HL-60 (cell line): ENCODE measurements around the gene LINGO3.

Experiments
- DNase-seq, 2 experiments: peaks; one replicate each; pipeline ENCODE4 v3.0.0-alpha.2; 2010 to 2020; ENCODE audit warnings: low read depth in 1 of 2, low spot score in 1 of 2
- H3K27ac ChIP-seq: fragments of 250-450 bp; sonication (Bioruptor Pico); replicated peaks from 2 replicates; pipeline ENCODE4 v1.5.1; 2020; ENCODE audit warnings: mild to moderate bottlenecking, moderate library complexity
- H3K27me3 ChIP-seq: fragments of 250-450 bp; sonication (Bioruptor Pico); 2 replicates; pipeline ENCODE4 v1.5.1; 2021; ENCODE audit warnings: mild to moderate bottlenecking, moderate library complexity; ENCODE audit not compliant: insufficient read depth, poor library complexity, severe bottlenecking
- H3K4me3 ChIP-seq: replicated peaks from 2 replicates; pipeline ENCODE4 v1.5.1; 2011; ENCODE audit warnings: mild to moderate bottlenecking, control low read depth, low read length; ENCODE audit not compliant: insufficient read depth
- GABPA ChIP-seq: IDR thresholded peaks from 2 replicates; pipeline ENCODE4 v1.6.1; 2012; ENCODE audit warnings: low read depth
- POLR2AphosphoS5 ChIP-seq: IDR thresholded peaks from 2 replicates; pipeline ENCODE4 v1.6.1; 2012; ENCODE audit warnings: low read depth
- SPI1 ChIP-seq: IDR thresholded peaks from 2 replicates; pipeline ENCODE4 v1.6.1; 2012; ENCODE audit warnings: low read depth, mild to moderate bottlenecking, borderline replicate concordance
- TF ChIP-seq, protein P1 (sequence below): IDR thresholded peaks from one replicate; pipeline ENCODE4 v1.5.1; 2011; ENCODE audit warnings: low read length, control low read depth, inconsistent platforms; ENCODE audit not compliant: insufficient read depth
- TF ChIP-seq, protein P2 (sequence below): IDR thresholded peaks from 2 replicates; pipeline ENCODE4 v1.6.1; 2012; ENCODE audit warnings: low read depth; ENCODE audit not compliant: insufficient replicate concordance

The LINGO3 gene

DNA sequence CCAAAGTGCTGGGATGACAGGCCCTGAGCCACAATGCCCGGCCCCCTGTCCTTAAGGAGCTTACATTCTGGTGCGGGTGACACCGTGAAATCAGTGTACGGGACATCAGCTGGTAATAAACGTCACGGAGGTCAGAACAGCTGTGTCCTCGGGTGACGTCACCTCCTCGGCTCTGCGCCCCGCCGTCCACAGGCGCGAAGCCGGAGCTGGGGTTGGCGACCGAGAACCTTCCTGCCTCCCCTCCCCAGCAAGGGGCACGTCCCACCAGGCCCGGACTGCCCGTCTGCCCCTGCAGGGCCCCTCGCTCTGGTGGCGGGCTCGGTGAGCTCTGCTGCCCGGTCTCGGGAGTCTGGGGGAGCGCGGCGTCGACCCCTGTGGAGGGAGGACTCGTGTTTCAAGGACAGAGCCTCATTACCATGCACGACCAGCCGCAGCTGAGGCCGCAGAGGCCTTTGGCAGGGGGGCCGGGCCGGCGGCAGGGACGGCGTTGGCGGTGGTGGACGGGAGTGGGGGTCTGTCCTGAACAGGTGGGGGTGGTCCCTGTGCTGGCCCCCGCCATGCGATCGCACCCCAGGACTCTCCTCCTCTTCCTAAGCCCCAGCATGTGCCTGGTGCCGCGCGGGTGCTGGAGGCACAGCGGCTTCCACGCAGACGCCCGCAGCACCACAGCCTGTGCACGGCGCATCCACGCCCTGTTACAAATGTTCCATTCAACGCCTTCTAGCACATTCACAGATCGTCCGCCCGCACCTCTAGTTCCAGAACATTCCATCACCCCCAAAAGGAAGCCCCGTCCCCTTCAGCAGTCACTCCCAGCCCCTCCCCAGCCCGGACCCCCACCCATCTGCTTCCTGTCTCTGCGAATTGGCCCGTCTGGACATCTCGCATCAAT is 5.4 kb downstream of the LINGO3 start:
- H3K4me3 ChIP-seq: no peak overlapping the region
- peaks cover 33% of the 10 kb centered on the region for H3K27me3 ChIP-seq
- TF ChIP-seq POLR2AphosphoS5 (peak; percentile 54; the same call in 1 of the 2 replicates), GABPA (no peak)
- no peak overlapping the region for H3K27ac ChIP-seq
- no peak for DNase-seq

DNA sequence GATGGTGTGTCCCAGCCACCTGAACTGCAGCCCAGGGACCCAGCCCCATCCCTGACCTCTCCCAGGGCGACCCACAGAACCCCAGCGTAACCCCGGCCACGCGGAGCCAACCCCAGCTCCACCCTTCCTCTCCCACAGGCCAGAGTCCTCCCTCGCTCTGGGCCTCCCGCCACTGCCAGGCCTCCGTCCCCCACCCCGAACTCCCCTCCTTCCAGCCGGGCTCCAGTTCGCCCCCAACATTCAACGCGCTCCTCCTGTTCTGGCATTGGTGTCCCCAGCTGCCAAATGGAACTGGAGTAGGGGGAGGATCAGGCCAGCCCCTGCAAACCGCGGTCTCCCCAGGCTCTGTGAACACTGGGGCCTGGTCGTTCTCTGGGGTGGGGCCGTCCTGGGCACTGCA is 7.4 kb downstream of the LINGO3 start:
- no peak overlapping the region for H3K4me3 ChIP-seq
- TF ChIP-seq POLR2AphosphoS5: peak; percentile 71; the same call in 1 of the 2 replicates
- no peak for TF ChIP-seq GABPA
- DNase-seq: no peak
- peaks cover 17% of the 10 kb centered on the region for H3K27me3 ChIP-seq
- no peak overlapping the region for H3K27ac ChIP-seq

DNA sequence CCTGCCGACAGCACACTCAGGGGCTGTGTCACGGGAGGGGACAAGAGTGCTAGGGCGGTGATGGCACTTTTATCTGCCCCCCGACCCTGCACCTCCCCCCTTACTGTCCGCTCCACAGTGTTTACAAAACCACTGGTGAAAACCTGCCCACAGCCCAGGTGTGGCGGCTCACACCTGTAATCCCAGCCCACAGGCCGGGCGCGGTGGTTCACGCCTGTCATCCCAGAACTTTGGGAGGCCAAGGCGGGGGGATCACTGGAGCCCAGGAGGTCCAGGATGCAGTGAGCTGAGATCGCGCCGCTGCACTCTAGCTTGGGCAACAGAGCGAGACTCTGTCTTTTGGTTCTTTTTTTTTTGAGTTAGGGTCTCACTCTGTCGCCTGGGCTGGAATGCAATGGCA is 11.8 kb downstream of the LINGO3 start:
- no peak for DNase-seq
- Histone ChIP-seq H3K27ac (no peak overlapping the region), H3K27me3 (no peaks in the 10 kb centered on the region), H3K4me3 (no peak overlapping the region)
- TF ChIP-seq SPI1 (no peak), GABPA (no peak)
- TF ChIP-seq, protein P1, sequence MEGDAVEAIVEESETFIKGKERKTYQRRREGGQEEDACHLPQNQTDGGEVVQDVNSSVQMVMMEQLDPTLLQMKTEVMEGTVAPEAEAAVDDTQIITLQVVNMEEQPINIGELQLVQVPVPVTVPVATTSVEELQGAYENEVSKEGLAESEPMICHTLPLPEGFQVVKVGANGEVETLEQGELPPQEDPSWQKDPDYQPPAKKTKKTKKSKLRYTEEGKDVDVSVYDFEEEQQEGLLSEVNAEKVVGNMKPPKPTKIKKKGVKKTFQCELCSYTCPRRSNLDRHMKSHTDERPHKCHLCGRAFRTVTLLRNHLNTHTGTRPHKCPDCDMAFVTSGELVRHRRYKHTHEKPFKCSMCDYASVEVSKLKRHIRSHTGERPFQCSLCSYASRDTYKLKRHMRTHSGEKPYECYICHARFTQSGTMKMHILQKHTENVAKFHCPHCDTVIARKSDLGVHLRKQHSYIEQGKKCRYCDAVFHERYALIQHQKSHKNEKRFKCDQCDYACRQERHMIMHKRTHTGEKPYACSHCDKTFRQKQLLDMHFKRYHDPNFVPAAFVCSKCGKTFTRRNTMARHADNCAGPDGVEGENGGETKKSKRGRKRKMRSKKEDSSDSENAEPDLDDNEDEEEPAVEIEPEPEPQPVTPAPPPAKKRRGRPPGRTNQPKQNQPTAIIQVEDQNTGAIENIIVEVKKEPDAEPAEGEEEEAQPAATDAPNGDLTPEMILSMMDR: no peak

DNA sequence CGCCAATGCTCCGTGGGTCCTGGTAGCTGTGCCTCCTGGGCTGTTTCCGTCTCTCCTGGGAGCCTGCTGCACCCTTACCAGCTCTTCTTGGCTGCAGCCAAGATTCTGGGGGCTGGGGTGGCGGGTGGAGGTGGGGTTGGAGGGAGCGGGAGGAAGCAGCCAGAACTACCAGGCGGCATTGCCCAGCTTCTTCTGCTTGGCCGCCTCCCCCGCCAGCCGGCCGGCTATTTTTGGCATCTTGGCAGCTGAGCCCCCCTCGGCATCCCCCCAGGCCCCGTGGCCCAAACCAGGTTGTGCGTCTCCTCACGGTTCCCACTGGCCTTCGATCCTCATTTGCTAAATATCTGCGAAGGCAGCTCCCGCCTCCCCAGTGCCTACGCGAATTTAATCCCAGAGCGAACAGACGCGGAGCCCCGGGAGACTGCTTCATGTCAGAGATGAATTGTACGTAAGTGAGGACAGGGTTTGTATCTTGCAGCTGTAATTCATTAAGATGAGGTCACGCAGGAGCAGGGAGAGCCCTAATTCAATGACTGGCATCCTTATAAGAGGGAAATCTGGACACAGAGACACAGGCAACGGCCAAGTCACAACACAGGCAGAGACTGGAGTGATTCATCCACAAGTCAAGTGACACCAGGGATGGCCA is 13.1 kb downstream of the LINGO3 start:
- Histone ChIP-seq H3K27me3 (no peaks in the 10 kb centered on the region), H3K4me3 (no peak overlapping the region), H3K27ac (no peak overlapping the region)
- no peak for DNase-seq
- no peak for TF ChIP-seq GABPA
- TF ChIP-seq, protein P2, sequence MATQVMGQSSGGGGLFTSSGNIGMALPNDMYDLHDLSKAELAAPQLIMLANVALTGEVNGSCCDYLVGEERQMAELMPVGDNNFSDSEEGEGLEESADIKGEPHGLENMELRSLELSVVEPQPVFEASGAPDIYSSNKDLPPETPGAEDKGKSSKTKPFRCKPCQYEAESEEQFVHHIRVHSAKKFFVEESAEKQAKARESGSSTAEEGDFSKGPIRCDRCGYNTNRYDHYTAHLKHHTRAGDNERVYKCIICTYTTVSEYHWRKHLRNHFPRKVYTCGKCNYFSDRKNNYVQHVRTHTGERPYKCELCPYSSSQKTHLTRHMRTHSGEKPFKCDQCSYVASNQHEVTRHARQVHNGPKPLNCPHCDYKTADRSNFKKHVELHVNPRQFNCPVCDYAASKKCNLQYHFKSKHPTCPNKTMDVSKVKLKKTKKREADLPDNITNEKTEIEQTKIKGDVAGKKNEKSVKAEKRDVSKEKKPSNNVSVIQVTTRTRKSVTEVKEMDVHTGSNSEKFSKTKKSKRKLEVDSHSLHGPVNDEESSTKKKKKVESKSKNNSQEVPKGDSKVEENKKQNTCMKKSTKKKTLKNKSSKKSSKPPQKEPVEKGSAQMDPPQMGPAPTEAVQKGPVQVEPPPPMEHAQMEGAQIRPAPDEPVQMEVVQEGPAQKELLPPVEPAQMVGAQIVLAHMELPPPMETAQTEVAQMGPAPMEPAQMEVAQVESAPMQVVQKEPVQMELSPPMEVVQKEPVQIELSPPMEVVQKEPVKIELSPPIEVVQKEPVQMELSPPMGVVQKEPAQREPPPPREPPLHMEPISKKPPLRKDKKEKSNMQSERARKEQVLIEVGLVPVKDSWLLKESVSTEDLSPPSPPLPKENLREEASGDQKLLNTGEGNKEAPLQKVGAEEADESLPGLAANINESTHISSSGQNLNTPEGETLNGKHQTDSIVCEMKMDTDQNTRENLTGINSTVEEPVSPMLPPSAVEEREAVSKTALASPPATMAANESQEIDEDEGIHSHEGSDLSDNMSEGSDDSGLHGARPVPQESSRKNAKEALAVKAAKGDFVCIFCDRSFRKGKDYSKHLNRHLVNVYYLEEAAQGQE: no peak
- TF ChIP-seq SPI1: no peak
- TF ChIP-seq POLR2AphosphoS5: no peak
- TF ChIP-seq, protein P1: no peak

DNA sequence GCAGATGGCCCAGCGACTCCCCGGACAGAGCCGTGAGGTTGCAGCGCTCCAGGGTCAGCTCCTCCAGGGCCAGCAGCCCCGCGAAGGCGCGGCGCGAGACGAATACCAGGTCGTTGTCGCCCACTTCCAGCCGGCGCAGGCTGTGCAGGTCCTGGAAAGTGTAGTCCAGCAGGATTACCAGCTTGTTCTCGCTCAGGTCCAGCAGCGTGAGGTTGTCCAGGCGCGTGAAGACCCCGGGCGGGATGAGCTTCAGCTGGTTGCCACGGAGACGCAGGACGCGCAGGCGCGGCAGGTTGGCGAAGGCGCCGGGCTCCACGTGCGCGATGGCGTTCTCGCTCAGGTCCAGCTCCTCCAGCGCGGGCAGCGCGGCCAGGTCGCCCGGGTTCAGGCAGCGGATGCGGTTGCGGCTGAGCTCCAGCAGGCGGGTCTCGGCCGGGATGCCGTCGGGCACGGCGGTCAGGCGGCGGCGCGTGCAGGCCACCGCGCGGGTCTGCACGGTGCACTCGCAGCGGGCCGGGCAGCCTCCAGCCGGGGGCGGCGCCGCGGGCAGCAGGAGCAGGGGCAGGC is 16.7 kb downstream of the LINGO3 start:
- no peak for DNase-seq
- no peak for TF ChIP-seq GABPA
- TF ChIP-seq, protein P2: no peak
- TF ChIP-seq, protein P1: no peak
- TF ChIP-seq POLR2AphosphoS5: no peak
- TF ChIP-seq SPI1: no peak

More for the DNA sequence above, 16.7 kb downstream of the LINGO3 start:
- peak overlapping the region; percentile 100 for H3K27ac ChIP-seq
- peak overlapping the region; percentile 92 for H3K4me3 ChIP-seq
- no peaks in the 10 kb centered on the region for H3K27me3 ChIP-seq
